DMS153 treated with DMSO at 0.1 percent for 48 hours (cell line): ENCODE measurements around the gene P2RY12.

Source experiments
- DNase-seq: peaks from one replicate; lab custom pipeline; 2025; ENCODE audit not compliant: unreplicated experiment; lab: John Stamatoyannopoulos, UW

Gene P2RY12

DNA sequence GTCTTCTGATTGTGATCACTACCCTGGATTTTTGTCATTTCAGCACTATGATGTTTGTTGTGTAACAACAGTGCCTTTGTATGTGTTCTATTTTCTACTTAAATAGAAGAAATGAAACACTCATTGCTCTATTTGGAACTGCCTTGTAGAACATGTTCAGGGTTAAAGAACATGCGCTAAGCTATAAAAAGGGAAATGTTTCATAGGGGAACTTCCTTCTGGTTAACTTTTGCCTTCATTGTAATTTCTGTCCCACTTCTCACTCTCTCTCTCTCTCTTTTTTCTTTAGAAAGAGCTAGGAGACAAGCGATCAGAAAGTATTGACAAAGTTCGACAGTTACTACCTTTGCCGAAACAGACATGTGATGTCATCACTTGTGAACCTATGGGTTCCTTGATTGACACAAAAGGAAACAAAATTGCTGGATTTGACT lies at the start of gene P2RY12:
P2RY12 (minus strand) TSS at position 13 of the 434 bp plus-strand sequence. CDS start 45,908 bp downstream, outside the sequence.
- DNase-seq = no peak

DNA sequence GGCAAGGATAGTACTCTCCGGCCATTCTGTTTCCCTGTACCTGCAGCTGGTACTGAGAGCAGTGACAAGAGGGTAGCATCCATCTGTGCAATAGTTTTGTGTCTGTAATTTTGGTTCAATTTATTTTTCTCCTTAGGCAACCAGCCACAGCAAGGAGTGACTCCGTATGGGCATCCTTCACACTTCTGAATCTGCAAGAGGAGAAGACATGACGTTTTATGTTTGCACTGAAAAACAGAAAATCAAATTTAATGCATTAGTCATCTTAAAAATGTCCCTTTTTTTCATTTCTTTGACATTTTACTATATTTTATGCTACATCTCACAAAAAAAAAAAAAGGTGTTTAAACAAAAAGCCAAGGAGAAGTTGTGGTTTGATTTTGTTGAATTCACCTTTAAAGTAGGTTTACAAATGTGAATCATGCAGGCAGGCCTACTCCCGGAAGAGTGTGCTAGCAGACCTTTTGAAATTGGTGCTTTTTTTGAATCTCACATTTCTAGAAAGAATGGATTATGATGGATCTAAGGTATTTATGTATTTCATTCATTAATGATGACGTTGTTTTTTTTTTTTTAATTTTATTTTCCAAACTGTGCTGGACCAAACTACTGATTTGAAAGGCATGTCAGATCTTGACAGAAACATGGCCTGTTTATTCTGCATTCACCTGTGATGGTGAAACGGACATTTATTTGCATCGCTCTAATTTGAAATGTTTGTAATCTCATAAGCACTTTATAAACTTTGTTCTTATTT lies 48.2 kb upstream of the P2RY12 start:
- no peak for DNase-seq

GRCh38 chr3:151431940-151432339 lies 47.4 kb upstream of the P2RY12 start:
- DNase-seq = no peak

- DNase-seq = no peak
These were observed 46.4 kb upstream of the P2RY12 start for GRCh38 chr3:151430821-151431484.

GRCh38 chr3:151428386-151428785 lies 43.8 kb upstream of the P2RY12 start:
- no peak for DNase-seq

DNA sequence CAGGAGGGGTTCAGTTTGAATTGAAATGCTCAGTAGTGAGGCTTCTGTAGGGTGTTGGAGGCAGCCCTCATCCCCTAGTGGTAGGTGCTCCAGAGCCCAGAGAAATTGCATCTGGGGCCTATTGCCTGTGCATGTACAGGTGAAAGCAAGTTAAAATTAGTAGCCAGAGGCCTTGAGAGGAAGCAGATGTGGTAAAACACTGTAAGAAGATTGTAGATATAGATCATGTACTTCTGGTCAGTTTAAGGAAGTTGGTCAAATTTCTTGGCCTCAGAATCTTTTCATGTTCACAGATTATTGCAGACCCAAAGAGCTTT lies 41.7 kb upstream of the P2RY12 start:
- DNase-seq = no peak

GRCh38 chr3:151425627-151426340 lies 41.2 kb upstream of the P2RY12 start:
- DNase-seq = no peak

GRCh38 chr3:151423091-151423490 lies 38.5 kb upstream of the P2RY12 start:
- no peak for DNase-seq

DNA sequence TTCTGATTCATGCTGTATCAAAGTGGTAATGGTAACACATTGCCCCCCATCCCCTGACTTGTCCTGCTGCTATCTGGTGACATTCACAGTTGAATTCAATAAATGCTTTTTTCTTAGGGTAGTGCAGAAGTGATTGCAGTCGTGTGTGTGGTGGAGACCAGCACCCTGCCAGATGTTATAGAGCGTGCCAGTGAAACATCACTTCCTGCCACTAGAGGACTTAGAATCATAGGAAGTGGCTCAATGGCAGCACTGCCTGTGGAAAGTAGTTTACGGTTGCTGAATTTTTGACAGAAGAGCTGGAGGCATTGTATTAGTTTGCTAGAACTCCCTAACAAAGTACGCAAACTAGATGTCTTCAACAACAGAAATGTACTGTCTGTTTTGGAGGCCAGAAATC lies 37.4 kb upstream of the P2RY12 start:
- DNase-seq = no peak

DNA sequence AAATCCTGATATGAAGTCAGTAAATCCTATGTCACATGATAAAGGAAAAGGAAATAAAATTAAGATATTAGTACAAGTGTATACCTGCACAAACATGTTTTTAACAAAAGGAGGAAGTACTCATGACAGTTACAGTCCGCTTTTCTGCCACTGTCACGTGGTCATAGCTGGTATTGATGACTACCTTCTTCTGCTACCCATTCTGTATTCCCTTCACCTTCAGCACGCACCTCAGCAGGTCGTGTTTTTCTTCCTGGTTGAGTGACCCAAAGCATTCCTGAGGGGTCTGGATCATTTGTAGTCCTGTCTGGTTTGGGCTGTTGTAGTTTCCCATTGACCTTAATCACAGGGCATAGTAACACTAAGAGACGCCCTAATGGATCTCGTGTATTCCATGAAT lies 35.3 kb upstream of the P2RY12 start:
- no peak for DNase-seq

DNA sequence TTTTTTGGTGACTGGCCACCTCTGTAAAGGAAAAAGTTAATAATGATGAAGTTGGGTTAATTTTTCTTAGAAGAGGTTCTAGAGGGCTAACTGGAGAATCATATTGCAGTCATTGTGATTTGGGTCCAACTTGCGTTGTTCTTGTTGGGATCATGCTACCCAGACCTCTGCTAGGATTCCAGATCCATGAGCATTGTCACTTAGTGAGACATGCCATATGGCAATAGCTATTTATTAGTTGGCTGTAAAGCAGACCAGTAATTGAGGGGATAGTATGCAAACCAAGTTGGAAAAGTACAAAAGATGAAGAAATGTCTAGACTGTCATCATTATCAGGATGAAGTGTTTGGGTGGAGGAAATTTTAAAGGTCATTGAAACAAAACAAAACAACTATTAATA lies 30.7 kb upstream of the P2RY12 start:
- no peak for DNase-seq

GRCh38 chr3:151412989-151413388 lies 28.4 kb upstream of the P2RY12 start:
- no peak for DNase-seq

- no peak for DNase-seq
These were observed 26.5 kb upstream of the P2RY12 start for GRCh38 chr3:151410891-151411559.

DNA sequence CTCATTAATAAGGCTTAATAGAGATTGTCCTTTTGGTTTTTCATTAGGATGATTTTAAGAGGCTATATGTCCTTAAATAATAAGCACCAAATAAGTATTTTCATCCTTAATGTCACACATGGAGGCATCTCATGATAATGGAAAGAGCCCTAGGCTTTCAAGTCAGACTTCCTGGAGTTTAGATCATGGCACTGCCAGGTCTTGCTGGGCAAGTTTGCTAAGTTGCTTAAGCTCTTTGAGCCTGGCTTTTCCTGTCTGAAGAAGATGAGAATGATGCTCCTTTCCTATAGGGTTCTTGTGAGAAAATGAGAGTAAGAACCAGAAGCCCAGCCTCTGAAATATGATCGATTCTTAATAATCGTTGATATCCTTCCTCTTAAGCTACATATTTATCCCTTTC lies 23.4 kb upstream of the P2RY12 start:
- no peak for DNase-seq

GRCh38 chr3:151404316-151404715 lies 19.8 kb upstream of the P2RY12 start:
- DNase-seq = no peak

GRCh38 chr3:151403246-151403645 lies 18.7 kb upstream of the P2RY12 start:
- DNase-seq = no peak

DNA sequence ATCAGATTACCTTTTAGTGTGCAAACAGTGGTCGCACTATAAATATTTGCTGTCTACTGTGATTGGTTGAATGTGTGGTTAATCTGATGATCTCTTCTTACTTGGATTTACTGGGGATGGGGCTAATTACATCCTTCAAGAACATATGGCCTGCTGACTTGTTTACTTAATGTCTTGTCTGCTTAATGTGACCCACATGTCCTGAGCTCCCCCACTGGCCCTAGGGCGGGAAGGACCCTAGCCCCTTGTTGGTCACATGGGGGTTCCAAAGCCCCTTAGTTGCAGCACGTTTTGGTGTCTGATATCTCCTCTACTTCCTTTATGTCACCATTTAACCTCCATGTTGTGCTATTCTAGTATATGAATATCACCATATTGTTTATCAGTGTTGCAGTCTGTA lies 17.8 kb upstream of the P2RY12 start:
- DNase-seq = no peak

DNA sequence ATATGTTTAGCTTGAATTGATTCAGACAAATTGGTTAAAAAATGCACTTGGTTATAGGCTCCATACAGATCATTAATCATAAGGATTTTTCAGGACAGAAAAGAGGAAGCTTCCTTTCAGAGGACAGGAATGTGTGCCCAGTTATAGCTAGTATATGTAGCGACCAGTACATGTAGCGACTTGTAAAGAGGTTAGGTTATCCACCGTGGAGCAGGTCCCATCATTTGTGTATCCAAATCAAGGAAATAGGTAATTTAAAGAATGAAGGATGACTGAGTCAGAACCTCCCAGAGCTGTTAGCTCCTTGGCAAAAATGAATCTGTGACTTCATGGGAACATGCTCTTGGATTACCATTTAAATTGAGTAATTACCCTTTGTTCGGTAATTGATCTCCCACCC lies 15.8 kb upstream of the P2RY12 start:
- no peak for DNase-seq

DNA sequence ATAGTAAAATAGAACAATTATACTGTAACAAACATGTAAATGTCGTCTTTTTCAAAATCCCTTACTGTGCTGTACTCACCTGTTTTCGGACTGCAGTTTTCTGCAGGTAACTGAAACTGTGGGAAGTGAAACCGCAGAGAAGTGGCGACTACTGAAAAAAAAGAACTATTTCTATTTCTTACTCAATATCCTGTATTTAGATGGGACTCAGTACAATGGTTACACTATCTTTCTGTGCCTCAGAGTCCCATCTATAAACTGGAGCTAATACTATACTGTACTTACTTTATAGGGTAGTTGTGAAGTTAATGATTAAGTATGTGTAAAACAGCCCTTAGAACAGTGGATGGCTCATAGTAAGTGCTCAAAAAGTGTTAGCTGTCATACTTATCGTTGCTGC lies 14.3 kb upstream of the P2RY12 start:
- DNase-seq = no peak

- no peak for DNase-seq
These were observed 11.3 kb upstream of the P2RY12 start for GRCh38 chr3:151395806-151396205.

DNA sequence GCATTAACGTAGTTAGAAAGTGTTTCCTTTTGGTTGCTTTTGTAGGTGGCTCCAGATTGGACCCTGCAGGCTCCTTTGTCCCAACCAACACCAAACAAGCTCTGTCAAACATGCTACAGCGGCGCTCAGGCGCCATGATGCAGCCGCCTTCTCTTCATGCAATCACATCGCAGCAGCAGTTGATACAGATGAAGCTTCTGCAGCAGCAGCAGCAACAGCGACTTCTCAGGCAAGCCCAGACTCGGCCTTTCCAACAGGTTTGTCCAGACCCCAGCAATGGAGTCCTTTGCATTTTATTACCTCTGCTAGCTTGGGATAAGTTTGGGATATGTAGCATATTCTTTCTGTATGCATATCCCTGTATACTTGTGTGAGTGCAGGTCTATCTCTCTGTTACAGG lies 10.1 kb upstream of the P2RY12 start:
- DNase-seq = no peak

DNA sequence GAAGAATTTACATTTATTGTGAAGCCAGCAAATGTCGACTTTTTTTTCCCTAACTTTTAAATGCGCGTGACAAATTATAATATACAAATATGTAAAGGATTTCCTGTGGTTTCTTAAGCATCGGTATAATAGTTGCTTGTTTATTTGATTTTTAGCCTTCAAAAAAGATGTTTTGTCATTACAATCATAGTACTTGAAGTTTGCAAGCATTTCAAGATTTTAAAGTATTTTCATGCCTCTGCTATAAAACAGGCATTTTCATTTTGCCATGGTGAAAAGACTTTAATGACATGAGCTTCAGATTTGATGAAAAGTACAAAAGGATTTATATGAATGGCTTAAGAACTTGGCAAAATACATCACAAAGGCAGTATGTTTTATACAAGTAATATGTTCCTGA lies 9.4 kb upstream of the P2RY12 start:
- no peak for DNase-seq
